HG03520 (cell line): Measurements from ENCODE around the gene SLC9A7.
A peak's percentile ranks its signal among the peaks of the same experiment; 100 is the strongest.

ENCODE experiments used
- ATAC-seq: cut with Tn5 transposase; IDR thresholded peaks from one replicate; pipeline ENCODE4 v1.9.1; 2021; ENCODE audit warnings: mild to moderate bottlenecking, moderate library complexity; ENCODE audit not compliant: unreplicated experiment

The SLC9A7 gene

DNA sequence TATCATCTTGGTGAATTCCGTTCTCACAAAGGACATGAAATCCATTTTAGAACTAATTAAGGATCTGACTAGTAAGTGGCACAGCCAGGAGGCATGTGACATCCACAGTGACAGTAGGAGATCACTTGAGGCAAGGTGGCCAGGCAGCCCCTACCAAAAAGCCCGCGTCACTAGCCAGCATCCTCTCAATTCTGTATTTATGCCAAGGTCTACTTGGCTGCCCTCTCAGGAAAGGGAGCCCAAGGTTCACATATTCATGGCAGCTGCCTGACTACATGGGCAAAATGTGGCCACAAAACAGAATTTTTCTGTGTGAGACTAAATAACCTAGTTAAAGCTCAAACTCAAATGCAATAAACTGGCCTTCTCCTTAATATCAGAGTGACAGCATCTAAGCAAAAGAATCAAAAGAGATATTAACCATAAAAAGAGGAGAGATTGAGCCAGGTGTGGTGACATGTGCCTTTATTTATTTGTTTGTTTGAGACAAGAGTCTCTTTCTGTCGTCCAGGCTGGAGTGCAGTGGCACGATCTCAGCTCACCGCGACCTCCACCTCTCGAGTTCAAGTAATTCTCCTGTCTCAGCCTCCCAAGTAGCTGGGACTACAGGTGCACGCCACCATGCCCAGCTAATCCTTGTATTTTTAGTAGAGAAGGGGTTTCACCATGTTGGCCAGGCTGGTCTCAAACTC lies 51.5 kb downstream of the SLC9A7 start:
- ATAC-seq = no peak

DNA sequence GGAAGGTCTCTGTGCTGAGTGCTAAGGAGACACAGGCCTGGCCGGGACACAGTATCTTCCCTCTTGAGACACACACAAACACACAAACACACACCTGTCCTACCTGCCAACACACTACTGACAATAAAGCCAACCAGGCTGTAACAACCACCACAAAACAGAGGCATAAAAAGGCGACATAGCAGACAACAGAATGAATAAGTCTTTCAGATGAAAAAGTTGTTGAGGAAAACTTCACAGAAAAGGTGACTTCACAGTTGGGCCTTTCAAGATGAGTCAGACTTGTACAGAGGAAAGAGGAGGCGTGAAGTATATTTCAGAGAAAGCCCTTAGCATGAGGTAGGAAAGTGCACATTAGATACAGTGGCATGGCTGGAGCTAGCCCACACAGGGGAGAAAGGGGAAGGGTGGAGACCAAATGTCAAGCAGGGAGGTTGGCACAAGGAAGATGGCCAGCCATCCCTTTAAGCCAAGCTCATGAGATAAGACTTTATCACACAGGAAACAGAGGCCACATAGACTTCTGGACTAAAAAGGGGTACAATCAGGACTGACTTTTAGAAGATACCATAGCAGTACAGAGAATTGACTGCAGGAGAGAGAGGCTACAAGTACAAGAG lies 54.0 kb downstream of the SLC9A7 start:
- ATAC-seq = peak; percentile 97

DNA sequence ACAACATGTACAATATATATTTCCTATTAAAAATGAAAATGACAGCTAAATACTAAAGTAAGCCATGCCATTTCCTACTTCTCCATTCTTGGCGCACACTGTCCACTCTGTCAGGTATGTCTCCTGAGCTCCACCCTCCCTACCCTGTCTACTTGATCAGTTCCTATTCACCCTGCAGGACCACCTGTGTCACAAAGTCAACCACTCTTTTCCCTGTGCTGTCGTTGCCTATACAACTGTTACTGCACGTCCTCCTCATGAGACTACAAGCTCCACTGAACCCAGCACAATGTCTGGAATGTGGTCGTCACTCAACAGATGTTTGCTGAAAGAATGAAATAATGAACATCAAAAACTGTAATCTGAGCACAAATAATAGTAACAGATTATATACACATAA lies 54.9 kb downstream of the SLC9A7 start:
- no peak for ATAC-seq

DNA sequence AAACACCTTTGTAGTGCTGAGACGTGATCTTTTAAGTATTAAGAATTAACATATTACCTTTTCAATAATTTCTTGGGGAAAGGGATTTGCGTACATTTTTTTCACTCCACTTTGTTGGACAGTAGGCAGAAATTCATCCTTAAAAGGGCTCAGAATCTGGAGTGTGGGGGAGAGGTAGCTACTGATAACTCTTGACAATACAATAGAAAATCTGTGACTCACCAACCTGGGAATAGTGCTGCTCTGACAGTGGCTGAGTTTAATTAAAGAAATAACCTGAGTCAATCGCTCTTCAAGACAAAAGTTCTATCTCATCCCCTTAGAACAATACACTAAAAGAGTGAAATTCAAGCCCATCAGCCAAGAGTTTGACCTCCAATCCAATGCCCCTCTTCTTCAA lies 60.2 kb downstream of the SLC9A7 start:
- no peak for ATAC-seq

DNA sequence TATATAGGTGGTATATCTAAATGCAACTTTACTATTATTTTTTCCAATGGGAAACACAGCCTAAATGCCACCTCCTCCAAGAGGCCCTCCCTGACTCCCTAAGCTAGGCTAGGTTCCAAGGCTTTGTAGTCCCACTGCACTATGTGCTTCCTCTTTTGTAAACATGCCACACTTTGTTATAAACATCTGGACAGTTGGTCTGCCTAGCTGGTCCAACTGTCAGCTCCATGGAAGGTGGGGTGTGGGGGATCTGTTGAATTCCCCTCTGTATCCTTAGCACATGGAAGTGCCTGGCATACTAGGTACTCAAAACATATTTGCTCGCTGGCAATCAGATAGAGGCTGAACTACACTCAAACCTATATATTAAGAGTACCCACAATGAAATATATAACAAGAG lies 63.4 kb downstream of the SLC9A7 start:
- no peak for ATAC-seq

DNA sequence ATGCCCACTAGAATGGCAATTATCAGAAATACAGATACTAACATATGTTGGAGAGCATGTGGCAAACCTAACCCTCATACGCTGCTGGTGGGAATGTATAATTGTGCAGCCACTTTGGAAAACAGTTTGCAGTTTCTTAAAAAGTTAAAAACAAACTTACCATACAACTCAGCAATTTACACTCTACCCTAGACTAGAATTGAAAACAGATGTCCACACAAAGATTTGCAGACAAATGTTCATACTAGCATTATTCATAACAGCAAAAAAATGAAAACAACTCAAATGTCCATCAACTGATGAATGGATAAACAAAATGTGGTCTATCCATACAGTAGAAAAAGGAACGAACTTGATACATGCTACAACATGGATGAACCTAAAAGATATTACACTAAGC lies 64.4 kb downstream of the SLC9A7 start:
- no peak for ATAC-seq

DNA sequence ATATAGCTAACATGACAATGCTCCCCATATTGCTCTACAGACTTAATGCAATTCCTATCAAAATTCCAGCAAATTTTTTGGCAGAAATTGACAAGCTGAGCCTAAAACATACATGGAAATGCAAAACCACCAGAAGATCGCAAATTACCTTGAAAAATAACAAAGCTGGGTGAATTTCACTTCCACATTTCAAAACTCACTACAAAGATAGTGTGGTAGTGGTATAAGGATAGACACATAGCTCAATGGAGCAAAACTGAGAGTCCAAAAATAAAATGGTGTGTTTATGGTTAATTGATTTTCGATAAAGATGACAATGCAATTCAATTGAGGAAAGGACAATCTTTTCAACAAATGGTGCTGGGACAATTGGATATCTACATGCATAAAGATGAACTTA lies 65.8 kb downstream of the SLC9A7 start:
- no peak for ATAC-seq

DNA sequence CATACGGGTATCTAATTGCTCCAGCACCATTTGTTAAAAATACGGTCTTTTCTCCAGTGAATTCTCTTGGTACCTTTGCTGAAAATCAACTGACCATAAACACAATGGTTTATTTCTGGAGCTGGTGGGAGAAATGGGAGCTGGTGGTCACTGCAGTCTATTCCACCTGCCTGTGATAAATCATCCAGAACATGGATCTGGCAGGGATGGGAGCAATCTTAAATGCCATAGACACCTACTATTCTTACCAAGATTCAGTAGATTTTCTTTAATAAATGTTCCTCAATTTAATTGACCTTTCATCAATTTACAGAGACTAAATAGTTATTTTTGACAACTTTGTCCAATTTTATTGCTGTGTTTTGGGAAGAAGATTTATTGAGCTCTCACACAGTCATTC lies 68.1 kb downstream of the SLC9A7 start:
- no peak for ATAC-seq

DNA sequence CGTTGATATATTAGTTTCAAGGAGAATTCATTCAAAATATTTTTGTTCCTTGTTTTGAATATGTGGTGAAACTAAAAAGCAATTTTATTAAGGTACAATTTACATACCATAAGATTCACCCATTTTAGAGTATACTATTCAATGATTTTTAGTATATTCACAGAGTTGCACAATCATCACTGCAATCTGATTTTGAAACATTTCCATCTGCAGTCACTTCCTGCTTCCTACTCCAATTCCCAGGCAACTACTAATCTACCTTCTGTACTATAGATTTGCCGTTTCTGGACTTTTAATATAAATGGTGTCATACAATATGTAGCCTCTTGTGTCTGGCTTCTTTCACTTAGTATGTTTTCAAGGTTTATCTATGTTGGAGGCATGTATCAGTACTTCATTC lies 71.3 kb downstream of the SLC9A7 start:
- ATAC-seq = no peak

DNA sequence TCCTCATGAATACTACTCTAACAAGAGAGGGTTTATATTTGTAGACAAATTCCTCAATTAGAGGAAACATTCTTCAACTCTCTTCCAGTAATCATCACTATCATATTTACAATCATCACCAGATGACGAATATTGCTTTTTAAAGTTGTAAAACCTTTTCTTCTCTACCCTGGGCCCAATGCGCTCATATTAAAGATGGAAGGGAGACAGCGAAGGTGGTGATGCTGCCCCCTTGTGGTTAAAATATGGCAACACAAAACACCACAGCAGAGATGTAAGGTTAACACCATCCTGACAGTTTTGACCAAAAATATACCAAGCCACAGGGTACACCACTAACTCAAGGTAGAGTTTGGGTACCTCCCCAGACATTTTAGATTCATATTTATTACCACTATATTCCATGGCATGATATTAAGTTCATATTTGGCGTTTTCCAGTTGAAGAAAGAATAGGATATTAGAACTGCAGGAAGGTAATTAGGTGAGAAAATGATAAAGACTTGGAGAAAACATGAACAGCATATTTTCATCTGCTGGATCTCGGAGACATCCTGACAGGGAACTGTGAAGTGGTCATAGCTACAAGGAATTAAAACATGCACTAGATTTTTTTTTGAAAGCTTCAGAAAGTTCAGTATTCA lies 72.8 kb downstream of the SLC9A7 start:
- peak; percentile 47 for ATAC-seq

DNA sequence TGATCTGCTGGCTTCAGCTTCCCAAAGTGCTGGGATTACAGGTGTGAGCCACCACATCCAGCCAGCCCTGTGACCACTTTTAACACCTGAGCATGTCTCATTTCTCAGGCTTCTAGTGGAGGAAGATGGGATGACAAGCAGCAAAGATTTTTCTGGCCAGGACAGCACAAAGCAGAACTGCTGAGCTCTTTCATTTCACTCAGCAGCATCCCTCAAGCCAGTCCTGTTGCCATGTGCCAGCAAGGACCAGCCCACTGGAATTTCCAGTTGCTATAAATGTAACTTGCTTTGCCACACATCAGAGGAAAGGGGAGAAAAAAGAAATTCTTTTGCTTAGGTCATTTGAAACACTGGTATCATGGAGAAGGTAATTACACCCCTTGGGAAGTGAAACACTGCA lies 75.9 kb downstream of the SLC9A7 start:
- ATAC-seq = no peak

DNA sequence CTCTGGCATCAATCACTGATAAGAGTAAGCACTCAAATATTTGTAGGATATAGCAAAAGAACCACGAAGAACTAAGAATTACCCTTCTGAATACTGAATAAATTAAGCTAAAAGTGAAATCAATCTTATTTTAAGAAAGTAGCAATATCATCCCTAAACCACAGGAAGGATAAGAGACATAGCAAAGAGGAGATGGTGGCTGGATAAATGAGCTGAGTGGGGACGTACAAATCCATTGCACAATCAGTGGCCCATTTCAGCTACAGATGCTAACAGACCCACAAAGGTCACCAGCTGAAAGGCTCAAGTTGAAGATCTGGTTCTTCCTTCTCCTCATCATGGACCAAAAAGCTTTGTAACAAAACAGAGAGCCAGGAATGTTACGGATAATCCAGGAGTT lies 77.1 kb downstream of the SLC9A7 start:
- ATAC-seq = no peak

DNA sequence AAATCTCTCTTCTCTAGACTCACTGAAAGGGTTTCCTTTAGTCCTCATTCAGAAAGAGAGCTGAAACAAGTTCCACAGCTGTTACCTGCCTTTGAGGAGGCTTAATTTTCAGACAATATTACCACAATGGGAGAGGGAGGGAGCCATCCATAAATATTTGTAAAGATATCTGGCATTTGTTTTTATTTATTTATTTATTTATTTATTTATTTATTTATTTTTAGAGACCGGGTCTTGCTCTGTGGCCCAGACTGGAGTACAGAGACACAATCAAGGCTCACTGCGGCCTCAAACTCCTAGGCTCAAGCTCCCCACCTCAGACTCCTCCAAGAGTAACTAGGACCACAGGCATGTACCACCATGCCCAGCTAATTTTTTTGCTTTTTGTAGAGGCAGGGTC lies 80.7 kb downstream of the SLC9A7 start:
- no peak for ATAC-seq

DNA sequence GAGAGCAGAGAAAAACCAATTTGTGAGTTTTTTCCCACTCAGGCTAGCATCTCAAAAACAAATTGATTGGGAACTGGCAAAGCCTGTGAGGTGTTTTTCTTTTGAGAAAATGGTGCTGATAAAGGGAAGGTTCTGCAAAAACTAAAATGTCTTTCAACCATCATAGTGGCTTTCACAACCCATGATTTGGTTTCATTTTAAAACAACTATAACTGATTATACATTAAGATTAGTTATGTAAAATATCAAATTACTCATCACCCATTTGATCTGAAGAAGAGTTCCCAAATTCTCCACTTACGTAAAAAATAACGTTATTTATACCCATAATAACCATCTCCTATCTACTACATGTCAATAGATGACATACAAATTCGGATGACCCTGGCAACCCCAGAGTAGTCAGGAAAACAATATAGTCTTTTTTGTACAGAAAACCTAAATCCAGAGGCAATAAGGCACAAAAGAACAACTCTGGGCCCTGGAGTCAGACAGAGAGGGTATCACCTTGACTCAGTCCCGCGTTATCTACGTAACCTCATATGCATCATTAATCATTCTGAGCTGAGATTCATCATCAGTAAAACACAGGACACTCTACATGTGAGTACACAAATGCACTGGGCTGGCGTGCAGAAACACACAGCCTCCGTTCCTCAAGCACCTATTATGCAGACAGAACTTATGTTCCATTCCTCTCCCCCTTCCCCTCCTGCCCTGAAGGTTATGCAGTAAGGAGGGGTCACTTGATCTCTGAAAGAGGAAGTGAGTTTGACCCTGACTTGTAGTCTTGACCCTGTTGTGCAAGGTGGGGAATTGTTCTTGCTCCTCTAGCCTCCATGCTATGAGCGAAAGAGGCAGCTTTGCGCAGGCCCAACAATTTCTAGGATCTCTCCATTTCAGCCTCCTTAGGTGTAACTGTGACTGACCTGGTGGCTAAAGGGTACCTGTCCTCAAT lies 82.2 kb downstream of the SLC9A7 start:
- ATAC-seq = no peak

DNA sequence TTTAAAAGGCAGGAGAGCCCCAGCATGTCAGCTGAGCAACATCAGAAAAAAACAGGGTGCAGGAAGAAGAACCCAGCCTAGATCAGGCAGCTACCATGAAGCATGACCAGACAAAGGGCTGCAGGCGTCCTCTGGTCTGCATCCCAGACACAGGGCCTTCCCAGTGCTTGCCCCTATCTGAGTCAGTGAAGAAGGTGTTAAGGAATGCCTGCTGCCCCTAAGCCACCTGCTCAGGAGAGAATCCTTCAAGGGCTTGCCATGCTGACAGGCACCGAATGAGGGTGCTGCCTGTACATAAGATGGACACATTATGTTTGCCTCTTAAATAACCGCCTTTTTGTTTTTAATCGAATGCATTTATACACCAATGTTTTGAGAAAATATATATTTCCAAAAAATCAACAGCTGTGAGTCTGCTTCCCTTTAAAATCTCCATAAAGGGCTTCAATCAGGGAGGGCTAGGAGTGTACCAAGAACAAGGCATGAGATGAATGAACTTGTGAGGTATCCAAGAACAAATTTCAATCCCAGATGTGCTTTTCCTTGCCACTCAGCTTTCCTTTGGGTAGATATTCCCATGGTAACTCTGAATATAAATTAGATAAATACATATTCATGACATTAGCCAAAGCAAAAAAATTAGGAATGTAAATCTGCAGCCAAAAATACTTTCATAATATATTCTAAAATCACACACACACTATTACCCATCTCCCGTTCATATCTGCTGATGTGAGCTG lies 85.1 kb downstream of the SLC9A7 start:
- no peak for ATAC-seq

DNA sequence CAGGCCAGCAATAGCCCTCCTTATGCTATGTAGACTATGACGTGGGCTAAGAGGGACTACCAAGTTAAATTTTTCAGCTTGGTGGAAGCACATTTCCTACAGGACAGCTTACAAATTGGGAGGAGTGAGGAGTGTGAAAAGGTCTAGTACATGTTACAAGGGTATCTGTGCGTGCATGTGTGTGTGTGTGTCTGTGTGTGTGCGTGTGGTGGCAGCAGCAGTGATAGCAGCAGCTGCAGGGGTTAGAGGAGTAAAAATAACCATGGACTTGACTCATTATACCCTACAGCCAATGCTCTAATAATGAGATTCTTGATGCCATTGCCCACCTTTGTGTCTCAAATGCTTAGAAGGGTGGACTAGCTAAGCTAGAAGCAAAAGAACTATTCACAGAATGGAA lies 88.6 kb downstream of the SLC9A7 start:
- no peak for ATAC-seq

DNA sequence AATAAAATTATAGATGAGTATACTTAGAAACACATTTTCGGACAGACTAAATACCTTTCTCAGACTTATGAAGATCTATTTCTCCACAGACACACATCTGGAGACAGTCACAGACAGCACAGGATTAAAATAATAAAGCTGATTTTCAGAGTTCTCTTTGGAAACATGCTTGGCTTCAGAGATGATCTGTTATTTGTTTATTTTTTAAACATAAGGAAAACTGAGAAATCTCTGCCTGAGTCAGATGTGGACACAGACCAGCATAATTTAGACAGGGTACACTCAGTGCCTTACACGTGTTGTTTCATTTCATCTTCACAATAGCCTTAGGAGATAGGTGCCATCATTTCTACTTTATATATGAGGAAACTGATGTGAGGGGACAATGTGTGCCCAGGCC lies 92.1 kb downstream of the SLC9A7 start:
- no peak for ATAC-seq

DNA sequence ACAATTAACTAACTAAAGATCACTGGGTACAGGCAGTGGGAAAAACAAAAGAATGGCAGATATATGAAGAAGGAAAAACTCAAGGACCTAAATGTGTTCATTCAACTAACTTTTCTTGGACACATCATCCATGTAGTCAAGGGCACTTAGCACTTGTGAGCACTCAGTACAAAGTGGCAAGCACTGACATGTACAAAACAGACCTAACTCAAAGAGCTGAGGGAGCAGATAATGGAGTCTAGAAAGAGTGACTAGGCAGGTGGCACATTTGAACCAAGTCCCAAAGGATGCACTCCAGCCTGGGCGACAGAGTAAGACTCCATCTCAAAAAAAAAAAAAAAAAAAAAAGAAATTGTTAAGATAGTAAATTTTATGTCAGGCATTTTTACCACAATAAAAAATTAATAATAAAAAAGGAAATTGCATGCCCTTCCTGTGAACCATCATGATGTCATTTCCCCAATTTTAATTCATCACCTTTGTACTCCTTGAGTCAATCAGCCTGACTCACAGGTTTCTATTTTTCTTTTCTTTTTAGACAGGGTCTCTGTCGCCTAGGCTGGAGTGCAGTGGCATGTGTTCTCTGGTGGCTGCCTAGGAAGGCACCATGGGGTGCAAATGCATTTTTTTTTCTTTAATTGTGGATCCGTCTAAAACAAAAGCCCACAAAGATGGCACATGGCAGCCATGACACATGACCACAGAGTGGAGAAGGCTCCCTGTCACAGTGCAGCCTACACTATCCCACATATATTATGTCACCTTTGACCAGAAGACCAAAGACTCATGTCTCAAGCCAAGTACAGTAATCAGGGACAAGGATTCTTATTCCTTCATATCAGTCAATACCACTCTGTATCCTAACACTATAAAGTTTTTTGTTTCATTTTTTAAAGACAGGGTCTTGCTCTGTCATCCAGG lies 93.4 kb downstream of the SLC9A7 start:
- ATAC-seq = no peak

DNA sequence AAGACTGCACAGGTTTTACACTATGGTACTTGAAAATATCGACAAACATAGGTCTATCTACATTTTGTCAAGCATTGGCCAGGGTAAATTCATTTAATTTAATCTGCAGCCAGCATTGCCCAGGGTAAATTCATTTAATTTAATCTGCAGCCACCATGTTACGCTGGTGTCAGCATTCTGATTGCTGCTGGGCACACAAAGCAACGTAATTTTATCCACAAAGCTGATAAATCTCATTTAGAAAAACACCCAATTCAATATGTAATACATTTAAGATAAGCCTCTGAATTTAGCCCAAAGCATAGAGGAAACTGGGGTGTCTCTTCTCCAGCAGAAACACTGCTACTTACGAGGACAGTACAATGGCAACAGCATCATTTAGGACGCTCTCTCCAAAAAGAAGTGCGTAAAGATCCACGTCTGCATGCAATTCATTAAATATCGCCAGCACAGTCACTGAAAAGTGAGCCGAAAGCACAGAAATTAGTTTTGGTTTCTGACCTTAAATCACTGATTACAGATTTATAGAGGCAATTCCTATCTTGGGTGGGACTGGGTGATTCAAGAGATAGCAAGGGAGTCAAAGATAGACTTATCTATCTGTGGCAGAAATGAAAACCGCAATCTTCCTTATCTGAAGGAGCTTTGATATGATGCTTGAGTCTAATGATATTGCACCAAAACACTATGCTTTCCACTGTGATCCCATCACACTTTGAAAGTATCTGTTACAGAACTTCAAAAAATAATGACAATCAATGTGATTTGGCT lies 96.5 kb downstream of the SLC9A7 start:
- no peak for ATAC-seq
